D721Med (cell line): Measurements from ENCODE around the gene WDFY1.

Experiments
- DNase-seq: peaks from one replicate; pipeline ENCODE4 v3.0.0; 2011; ENCODE audit warnings: low spot score; ENCODE audit not compliant: insufficient read length
- FAIRE-seq: peaks from 2 replicates; lab custom pipeline; 2011; peaks lifted over from hg19 to GRCh38; lab: Jason Lieb, UNC
- TF ChIP-seq, protein P1 (sequence below): IDR thresholded peaks from 2 replicates; pipeline ENCODE4 v1.5.1; 2012; ENCODE audit warnings: mild to moderate bottlenecking, control low read depth; ENCODE audit not compliant: insufficient read depth; ENCODE audit errors: missing control alignments

The WDFY1 gene

DNA sequence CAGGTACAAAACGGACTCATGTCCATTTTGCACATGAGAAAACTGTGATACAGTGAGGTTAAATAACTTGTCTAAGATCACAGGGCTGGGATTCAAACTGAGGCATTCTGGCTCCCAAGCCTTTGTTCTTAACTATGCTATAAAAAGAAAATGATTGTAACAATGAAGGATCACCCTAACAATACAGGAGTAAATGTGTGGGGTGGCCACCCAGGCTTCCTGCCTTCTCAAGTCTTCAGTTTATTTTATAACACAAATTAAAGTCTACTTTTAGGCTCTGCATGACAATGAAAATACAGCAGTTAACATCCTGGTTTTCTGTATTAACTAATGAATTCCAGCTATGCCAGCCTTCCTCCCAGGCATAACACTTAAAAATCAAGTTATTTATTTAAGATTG is 7.6 kb downstream of the WDFY1 start:
- TF ChIP-seq, protein P1, sequence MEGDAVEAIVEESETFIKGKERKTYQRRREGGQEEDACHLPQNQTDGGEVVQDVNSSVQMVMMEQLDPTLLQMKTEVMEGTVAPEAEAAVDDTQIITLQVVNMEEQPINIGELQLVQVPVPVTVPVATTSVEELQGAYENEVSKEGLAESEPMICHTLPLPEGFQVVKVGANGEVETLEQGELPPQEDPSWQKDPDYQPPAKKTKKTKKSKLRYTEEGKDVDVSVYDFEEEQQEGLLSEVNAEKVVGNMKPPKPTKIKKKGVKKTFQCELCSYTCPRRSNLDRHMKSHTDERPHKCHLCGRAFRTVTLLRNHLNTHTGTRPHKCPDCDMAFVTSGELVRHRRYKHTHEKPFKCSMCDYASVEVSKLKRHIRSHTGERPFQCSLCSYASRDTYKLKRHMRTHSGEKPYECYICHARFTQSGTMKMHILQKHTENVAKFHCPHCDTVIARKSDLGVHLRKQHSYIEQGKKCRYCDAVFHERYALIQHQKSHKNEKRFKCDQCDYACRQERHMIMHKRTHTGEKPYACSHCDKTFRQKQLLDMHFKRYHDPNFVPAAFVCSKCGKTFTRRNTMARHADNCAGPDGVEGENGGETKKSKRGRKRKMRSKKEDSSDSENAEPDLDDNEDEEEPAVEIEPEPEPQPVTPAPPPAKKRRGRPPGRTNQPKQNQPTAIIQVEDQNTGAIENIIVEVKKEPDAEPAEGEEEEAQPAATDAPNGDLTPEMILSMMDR: no peak
- no peak for FAIRE-seq
- no peak for DNase-seq

DNA sequence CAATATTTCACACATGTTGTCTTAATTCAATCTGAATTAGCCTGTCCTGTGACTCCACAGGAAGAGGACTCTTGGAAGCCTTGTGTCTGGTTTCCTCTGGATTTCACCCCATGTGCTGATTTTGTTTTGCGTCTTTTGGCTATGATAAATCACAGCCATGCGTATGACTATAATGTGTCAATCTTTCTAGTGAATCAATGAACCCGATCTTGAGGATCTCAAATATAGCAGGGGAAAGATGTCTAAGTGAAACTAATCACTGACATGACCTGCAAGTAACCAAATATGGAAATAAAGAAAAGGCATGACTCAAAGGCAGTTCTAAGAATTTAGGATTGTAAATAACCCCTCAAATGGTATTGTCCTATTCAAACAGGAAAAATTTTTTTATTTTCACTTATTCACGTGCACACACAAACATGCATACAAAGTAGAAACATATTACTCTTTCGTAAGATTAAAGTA is 8.2 kb downstream of the WDFY1 start:
- FAIRE-seq: no peak
- DNase-seq: no peak
- TF ChIP-seq, protein P1: no peak

DNA sequence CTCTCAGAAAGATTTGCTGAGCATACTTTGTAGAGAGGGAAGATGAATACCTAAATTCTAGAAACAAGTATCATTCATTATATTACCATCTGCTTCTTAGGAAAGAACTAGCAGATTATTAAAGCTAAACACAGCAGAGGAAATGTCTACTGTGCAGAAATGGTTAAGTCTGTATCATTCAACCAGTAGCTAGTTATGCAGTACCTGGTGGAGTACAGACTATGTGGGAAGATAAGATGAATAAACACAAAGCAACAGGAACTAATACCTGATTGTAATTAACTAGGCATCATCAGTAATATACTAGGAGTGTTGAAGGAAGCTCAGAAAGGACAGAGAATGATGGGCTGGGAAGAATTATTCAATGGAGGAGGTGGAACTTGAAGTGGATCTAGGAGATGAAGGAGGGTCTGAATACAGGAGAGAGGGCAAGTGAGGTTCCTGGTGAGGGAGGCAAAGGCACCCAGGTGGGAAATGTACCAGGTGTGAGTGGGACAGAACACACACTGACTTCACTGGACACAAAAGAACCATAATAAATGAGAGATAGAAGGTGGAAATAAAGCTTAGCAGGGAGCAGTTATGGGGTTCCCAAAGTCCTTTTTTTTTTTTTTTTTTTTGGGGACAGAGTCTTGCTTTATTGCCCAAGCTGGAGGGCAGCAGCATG is 9.5 kb downstream of the WDFY1 start:
- no peak for DNase-seq
- TF ChIP-seq, protein P1: no peak
- FAIRE-seq: no peak

DNA sequence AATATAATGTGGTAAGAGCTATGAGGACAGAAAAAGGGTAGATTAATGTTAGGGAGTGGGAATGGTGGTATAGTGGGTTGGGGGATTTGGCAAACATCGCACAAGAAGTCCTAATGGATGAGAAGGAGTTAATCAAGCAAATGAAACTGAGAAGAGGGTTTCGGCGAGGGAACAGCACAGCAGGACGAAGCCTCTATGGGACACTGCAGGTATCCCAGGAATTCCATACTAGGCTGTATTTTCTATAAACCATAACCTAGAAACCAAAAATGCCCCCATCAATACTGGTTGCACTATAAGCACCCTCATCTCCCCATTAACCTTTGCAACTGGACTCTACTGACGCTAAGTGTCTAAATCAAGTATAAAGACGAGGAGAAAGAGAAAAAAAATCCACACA is 10.3 kb downstream of the WDFY1 start:
- no peak for FAIRE-seq
- TF ChIP-seq, protein P1: no peak
- DNase-seq: no peak

DNA sequence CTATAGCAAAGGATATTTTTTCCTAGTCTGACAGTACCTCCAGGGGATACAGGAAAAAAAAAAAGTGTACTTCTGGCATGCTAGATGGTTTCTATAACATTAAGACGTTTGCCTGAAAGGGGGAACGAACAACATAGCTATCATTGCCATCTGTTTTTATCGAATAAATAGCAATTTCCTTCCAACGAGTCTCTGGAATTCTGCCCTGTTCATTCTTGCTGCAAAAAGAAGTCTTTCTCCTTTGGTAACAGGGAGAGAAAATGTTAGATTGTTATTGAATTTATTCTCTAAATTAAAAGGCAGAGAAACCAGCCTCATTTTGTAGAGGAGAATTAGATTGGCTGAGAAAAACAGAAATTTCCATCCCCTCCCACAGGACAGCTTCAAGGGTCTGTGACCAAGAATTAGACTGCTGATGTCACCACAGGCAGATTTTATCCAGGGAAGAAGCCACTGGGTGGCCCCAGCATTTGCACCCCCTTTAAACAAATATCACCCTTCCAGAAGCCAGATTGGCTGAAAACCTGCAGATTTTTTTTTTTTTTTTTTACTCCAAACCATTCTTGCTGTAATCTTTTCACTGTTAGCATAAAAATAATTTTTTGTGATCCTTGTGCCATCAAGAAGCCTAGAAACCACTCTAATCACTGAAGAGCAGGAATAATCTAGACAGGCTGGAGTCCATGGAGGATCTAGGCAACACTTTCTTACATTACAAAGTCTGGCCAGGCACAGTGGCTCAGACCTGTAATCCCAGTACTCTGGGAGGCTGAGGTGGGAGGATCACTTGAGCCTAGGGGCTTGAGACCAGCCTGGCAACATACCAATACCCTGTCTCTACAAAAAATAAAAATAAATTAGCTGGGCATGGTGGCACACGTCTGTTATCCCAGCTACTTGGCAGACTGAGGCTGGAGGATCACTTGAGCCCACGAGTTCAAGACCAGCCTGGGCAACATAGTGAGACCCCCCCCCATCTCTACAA is 12.0 kb downstream of the WDFY1 start:
- no peak for FAIRE-seq
- TF ChIP-seq, protein P1: no peak

DNA sequence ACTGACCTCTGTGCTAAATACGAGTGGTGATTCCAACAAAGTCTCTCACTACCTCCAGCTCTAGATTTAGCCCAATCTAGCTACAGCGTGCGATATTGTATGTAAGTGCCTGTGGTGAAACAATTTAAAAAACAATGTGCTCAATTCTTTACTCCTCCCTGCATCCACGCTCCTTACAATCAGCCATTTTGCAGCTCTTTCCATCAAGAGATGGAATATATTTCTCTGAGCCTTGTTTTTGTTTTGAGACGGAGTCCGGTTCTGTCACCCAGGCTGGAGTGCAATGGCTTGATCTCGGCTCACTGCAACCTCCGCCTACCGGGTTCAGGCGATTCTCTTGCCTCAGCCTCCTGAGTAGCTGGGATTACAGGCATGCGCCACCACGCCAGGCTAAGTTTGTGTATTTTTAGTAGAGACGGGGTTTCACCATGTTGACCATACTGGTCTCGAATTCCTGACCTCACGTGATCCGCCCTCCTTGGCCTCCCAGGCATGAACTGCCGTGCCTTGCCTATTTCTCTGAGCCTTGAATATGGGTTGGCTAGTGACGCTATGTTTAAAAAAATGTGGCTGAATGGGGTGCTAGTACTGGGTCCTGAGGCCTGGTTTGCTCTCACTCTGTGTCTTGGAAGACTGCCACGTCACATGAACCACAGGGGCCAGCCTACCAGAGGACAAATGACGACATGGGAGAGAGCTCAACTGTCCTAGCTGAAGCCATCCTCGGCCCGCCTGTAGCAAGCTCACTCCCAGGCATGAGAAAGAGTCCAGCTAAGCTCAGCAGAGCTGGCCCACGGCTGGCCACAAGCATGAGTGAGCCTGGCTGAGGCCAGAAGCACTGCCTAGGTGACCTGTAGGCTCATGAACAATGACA is 14.8 kb downstream of the WDFY1 start:
- TF ChIP-seq, protein P1: no peak
- FAIRE-seq: no peak

More for the DNA sequence above, 12.0 kb downstream of the WDFY1 start:
- DNase-seq: no peak

More for the DNA sequence above, 14.8 kb downstream of the WDFY1 start:
- DNase-seq: no peak
